Measurements from ENCODE around the gene CARD11.

CARD11 gene

DNA sequence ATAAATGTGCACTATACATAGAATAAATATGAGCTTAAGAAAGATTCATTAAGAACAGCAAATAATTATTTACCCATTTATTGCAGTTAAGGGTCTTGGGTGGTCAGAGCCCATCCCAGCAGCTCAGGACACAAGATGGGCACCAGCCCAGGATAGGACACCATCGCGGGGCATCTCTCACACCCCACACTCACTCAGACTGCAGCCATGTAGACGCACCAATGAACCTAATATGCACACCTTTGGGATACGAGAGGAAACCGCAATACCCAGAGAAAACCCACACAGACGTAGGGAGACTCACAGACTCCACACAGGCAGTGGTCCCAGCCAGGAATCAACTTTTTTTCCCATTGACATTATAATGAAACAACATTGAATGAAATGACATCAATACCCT is 36.0 kb downstream of the CARD11 start:
- Histone ChIP-seq H2BK15ac (replicated peaks; ENCODE audit: low read depth) (no peak overlapping the region), H3K4me2 (ENCODE audit: low read length) (no peak overlapping the region)
- WGBS (ENCODE audit: extremely low coverage, insufficient coverage, low lambda C conversion rate), result no CpG with 5 or more reads among the region's 6 CpGs

DNA sequence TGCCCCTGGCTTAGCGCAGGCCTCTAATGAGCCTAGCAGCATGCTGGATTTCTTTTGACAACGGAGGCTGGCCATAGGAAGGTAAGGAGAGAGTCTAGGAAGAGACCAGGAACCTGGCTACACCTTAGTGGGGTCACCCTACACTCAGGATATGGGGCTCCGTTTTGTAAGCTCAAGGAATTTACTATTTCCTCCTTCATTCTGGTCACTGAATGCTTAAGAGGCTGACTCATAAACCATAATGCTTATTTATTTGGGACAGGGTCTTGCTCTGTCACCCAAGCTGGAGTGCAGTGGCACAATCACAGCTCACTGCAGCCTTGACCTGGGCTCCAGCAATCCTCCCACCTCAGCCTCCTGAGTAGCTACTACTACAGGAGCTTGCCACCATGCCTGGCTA is 38.4 kb downstream of the CARD11 start:
- H3K79me2 ChIP-seq (ENCODE audit: control insufficient read depth, insufficient read depth, low read length), result no peaks in the 10 kb centered on the region
- H3K27me3 ChIP-seq (ENCODE audit: insufficient read depth, low read length, poor library complexity), result no peaks in the 10 kb centered on the region
- H3K18ac ChIP-seq (ENCODE audit: low read length), result no peak overlapping the region
- H2BK120ac ChIP-seq (ENCODE audit: low read depth, low read length), result no peak overlapping the region
- H3K4me1 ChIP-seq (ENCODE audit: control insufficient read depth, low read depth, low read length), result no peaks in the 10 kb centered on the region
- no peak overlapping the region for H2AK5ac ChIP-seq (ENCODE audit: low read length)
- no peak overlapping the region for H3K27ac ChIP-seq (ENCODE audit: low read depth, low read length)
- no peak overlapping the region for H3K23ac ChIP-seq (ENCODE audit: low read length)
- H3K4ac ChIP-seq (ENCODE audit: low read depth, low read length), result no peak overlapping the region
- WGBS (ENCODE audit: extremely low coverage, insufficient coverage, low lambda C conversion rate), result no CpG with 5 or more reads among the region's 3 CpGs
- no peaks in the 10 kb centered on the region for H3K36me3 ChIP-seq (ENCODE audit: control insufficient read depth, insufficient read depth, low read length)
- no peak overlapping the region for H3K56ac ChIP-seq (ENCODE audit: low read length)
- H4K8ac ChIP-seq (ENCODE audit: low read depth, low read length), result no peak overlapping the region
- no peak overlapping the region for H3K4me2 ChIP-seq (ENCODE audit: low read length)
- H3K79me1 ChIP-seq (ENCODE audit: low read length), result peaks cover 1% of the 10 kb centered on the region
- no peak overlapping the region for H2BK15ac ChIP-seq (replicated peaks; ENCODE audit: low read depth)
- DNase-seq, result no peak
- no peak overlapping the region for H2BK5ac ChIP-seq (ENCODE audit: low read length)
- no peak overlapping the region for H3K9ac ChIP-seq (ENCODE audit: low read length)
- no peak overlapping the region for H4K5ac ChIP-seq (ENCODE audit: low read length)
- H3K4me3 ChIP-seq (ENCODE audit: low read length), result no peak overlapping the region

More for the DNA sequence above, 36.0 kb downstream of the CARD11 start:
- DNase-seq, result no peak
- Histone ChIP-seq H3K23ac (ENCODE audit: low read length) (no peak overlapping the region), H3K4me3 (ENCODE audit: low read length) (no peak overlapping the region), H3K27ac (ENCODE audit: low read depth, low read length) (no peak overlapping the region), H2BK120ac (ENCODE audit: low read depth, low read length) (no peak overlapping the region), H2BK5ac (ENCODE audit: low read length) (no peak overlapping the region), H3K36me3 (ENCODE audit: control insufficient read depth, insufficient read depth, low read length) (no peaks in the 10 kb centered on the region), H4K5ac (ENCODE audit: low read length) (no peak overlapping the region), H3K9ac (ENCODE audit: low read length) (no peak overlapping the region), H4K8ac (ENCODE audit: low read depth, low read length) (no peak overlapping the region), H3K4me1 (ENCODE audit: control insufficient read depth, low read depth, low read length) (no peaks in the 10 kb centered on the region), H3K56ac (ENCODE audit: low read length) (no peak overlapping the region), H3K4ac (ENCODE audit: low read depth, low read length) (no peak overlapping the region), H2AK5ac (ENCODE audit: low read length) (no peak overlapping the region), H3K79me1 (ENCODE audit: low read length) (peaks cover 1% of the 10 kb centered on the region), H3K27me3 (ENCODE audit: insufficient read depth, low read length, poor library complexity) (no peaks in the 10 kb centered on the region), H3K79me2 (ENCODE audit: control insufficient read depth, insufficient read depth, low read length) (no peaks in the 10 kb centered on the region), H3K18ac (ENCODE audit: low read length) (no peak overlapping the region)

DNA sequence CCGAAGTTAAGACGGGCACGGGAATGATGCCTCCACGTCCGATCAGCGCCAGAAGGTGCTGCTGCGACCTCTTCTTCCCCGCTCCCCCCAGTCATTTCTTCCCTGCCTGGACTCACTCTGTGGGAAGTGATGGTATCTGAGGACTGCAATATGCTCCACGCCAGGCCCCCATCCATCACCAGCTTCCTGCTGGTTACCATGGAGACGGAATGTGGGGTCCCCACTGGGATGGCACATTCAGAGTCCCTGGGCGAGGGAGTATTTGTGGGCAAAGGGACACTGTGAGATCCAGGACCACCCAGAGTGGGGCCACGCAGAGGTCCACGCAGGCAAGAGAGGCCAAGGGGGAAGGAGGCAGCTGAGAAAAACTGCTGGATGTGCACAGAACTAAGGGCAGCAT is 39.7 kb downstream of the CARD11 start:
- no peak overlapping the region for H3K27ac ChIP-seq (ENCODE audit: low read depth, low read length)
- H2BK5ac ChIP-seq (ENCODE audit: low read length), result no peak overlapping the region
- H4K5ac ChIP-seq (ENCODE audit: low read length), result no peak overlapping the region
- H3K79me2 ChIP-seq (ENCODE audit: control insufficient read depth, insufficient read depth, low read length), result no peaks in the 10 kb centered on the region
- H2BK120ac ChIP-seq (ENCODE audit: low read depth, low read length), result no peak overlapping the region
- no peaks in the 10 kb centered on the region for H3K36me3 ChIP-seq (ENCODE audit: control insufficient read depth, insufficient read depth, low read length)
- no peaks in the 10 kb centered on the region for H3K4me1 ChIP-seq (ENCODE audit: control insufficient read depth, low read depth, low read length)
- H2AK5ac ChIP-seq (ENCODE audit: low read length), result no peak overlapping the region
- H3K56ac ChIP-seq (ENCODE audit: low read length), result no peak overlapping the region
- no peak overlapping the region for H3K4ac ChIP-seq (ENCODE audit: low read depth, low read length)
- H3K18ac ChIP-seq (ENCODE audit: low read length), result no peak overlapping the region
- H3K4me2 ChIP-seq (ENCODE audit: low read length), result no peak overlapping the region
- H3K79me1 ChIP-seq (ENCODE audit: low read length), result no peaks in the 10 kb centered on the region
- no peak overlapping the region for H4K8ac ChIP-seq (ENCODE audit: low read depth, low read length)
- DNase-seq, result no peak
- no peak overlapping the region for H3K23ac ChIP-seq (ENCODE audit: low read length)
- H2BK15ac ChIP-seq (replicated peaks; ENCODE audit: low read depth), result no peak overlapping the region
- no peak overlapping the region for H3K9ac ChIP-seq (ENCODE audit: low read length)
- H3K27me3 ChIP-seq (ENCODE audit: insufficient read depth, low read length, poor library complexity), result no peaks in the 10 kb centered on the region
- WGBS (ENCODE audit: extremely low coverage, insufficient coverage, low lambda C conversion rate), result no CpG with 5 or more reads among the region's 13 CpGs
- no peak overlapping the region for H3K4me3 ChIP-seq (ENCODE audit: low read length)

DNA sequence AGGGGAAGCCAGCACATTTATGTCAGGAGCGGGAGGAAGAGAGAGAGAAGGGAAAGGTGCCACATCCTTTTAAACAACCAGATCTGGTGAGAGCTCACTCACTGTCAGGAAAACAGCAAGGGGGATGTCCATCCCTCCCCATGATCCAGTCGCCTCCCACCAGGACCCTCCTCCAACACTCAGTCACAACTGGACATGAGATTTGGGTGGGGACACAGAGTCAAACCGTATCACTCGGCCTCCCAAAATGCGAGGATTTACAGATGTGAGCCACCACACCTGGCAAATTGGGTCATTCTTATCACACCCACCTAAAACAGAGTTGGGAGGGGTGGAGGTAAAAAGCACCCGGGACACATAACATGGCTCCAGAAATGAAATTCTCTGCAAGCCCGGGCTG is 41.0 kb downstream of the CARD11 start:
- Histone ChIP-seq H2BK15ac (replicated peaks; ENCODE audit: low read depth) (no peak overlapping the region), H3K4me1 (ENCODE audit: control insufficient read depth, low read depth, low read length) (no peaks in the 10 kb centered on the region), H3K79me1 (ENCODE audit: low read length) (no peaks in the 10 kb centered on the region), H3K4me2 (ENCODE audit: low read length) (no peak overlapping the region), H3K4me3 (ENCODE audit: low read length) (no peak overlapping the region), H3K18ac (ENCODE audit: low read length) (no peak overlapping the region), H3K27me3 (ENCODE audit: insufficient read depth, low read length, poor library complexity) (no peaks in the 10 kb centered on the region), H4K5ac (ENCODE audit: low read length) (no peak overlapping the region), H2BK120ac (ENCODE audit: low read depth, low read length) (no peak overlapping the region), H3K23ac (ENCODE audit: low read length) (no peak overlapping the region), H3K79me2 (ENCODE audit: control insufficient read depth, insufficient read depth, low read length) (no peaks in the 10 kb centered on the region), H4K8ac (ENCODE audit: low read depth, low read length) (no peak overlapping the region), H2AK5ac (ENCODE audit: low read length) (no peak overlapping the region), H3K27ac (ENCODE audit: low read depth, low read length) (no peak overlapping the region), H3K9ac (ENCODE audit: low read length) (no peak overlapping the region), H3K4ac (ENCODE audit: low read depth, low read length) (no peak overlapping the region), H3K56ac (ENCODE audit: low read length) (no peak overlapping the region), H2BK5ac (ENCODE audit: low read length) (no peak overlapping the region), H3K36me3 (ENCODE audit: control insufficient read depth, insufficient read depth, low read length) (no peaks in the 10 kb centered on the region)
- no peak for DNase-seq
- WGBS (ENCODE audit: extremely low coverage, insufficient coverage, low lambda C conversion rate), result no CpG with 5 or more reads among the region's 7 CpGs

DNA sequence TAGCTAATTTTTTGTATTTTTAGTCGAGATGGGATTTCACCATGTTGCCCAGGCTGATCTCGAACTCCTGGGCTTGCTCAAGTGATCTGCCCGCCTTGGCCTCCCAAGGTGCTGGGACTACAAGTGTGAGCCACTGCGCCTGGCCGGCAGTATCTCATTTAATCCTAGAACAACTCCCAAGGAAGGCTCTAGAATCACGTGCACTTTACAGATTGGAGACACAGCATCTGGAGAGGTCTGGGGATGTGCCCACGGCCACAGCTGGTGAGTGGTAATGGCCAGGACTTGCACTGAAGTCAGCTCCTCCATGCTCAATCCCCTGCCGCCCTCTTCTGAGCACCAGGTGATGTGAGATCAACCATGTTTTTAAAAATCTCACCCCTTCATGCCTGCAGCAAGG is 43.1 kb downstream of the CARD11 start:
- Histone ChIP-seq H3K79me2 (ENCODE audit: control insufficient read depth, insufficient read depth, low read length) (no peaks in the 10 kb centered on the region), H3K79me1 (ENCODE audit: low read length) (peaks cover 2% of the 10 kb centered on the region), H2BK5ac (ENCODE audit: low read length) (no peak overlapping the region), H3K23ac (ENCODE audit: low read length) (no peak overlapping the region), H3K4ac (ENCODE audit: low read depth, low read length) (no peak overlapping the region), H3K27ac (ENCODE audit: low read depth, low read length) (no peak overlapping the region), H2AK5ac (ENCODE audit: low read length) (no peak overlapping the region), H3K36me3 (ENCODE audit: control insufficient read depth, insufficient read depth, low read length) (no peaks in the 10 kb centered on the region), H2BK15ac (replicated peaks; ENCODE audit: low read depth) (no peak overlapping the region), H3K9ac (ENCODE audit: low read length) (no peak overlapping the region), H3K4me1 (ENCODE audit: control insufficient read depth, low read depth, low read length) (no peaks in the 10 kb centered on the region), H3K4me2 (ENCODE audit: low read length) (no peak overlapping the region), H3K18ac (ENCODE audit: low read length) (no peak overlapping the region), H3K4me3 (ENCODE audit: low read length) (no peak overlapping the region), H4K5ac (ENCODE audit: low read length) (no peak overlapping the region), H3K56ac (ENCODE audit: low read length) (no peak overlapping the region), H2BK120ac (ENCODE audit: low read depth, low read length) (no peak overlapping the region), H3K27me3 (ENCODE audit: insufficient read depth, low read length, poor library complexity) (no peaks in the 10 kb centered on the region), H4K8ac (ENCODE audit: low read depth, low read length) (no peak overlapping the region)
- DNase-seq, result no peak
- WGBS (ENCODE audit: extremely low coverage, insufficient coverage, low lambda C conversion rate), result no CpG with 5 or more reads among the region's 8 CpGs

DNA sequence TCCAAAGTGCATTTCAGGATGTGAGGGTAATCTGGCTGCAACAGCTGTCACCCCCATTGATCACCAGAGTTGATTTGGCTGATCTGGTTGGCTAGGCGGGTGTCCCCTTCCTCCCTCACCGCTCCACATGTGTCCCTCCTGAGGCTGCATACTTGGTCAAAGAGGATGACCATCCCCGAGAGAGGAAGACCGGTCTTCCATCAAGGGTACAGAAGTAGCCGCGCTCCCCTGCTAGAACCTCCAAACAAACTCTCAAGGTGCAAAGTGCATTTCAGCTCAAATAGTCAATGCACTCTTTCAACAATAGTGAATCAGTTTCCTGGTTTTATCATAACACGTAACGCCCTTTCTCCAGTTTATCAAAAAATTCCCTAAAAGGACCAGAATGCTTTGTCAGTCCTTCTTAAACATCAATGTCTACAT is 44.6 kb downstream of the CARD11 start:
- Histone ChIP-seq H3K23ac (ENCODE audit: low read length) (no peak overlapping the region), H3K9ac (ENCODE audit: low read length) (no peak overlapping the region), H2BK15ac (replicated peaks; ENCODE audit: low read depth) (no peak overlapping the region), H2BK120ac (ENCODE audit: low read depth, low read length) (no peak overlapping the region), H3K56ac (ENCODE audit: low read length) (peak overlapping the region; percentile 7), H2BK5ac (ENCODE audit: low read length) (no peak overlapping the region), H3K79me2 (ENCODE audit: control insufficient read depth, insufficient read depth, low read length) (no peaks in the 10 kb centered on the region), H3K79me1 (ENCODE audit: low read length) (peaks cover 2% of the 10 kb centered on the region), H3K27ac (ENCODE audit: low read depth, low read length) (no peak overlapping the region), H2AK5ac (ENCODE audit: low read length) (no peak overlapping the region), H4K5ac (ENCODE audit: low read length) (no peak overlapping the region), H3K4me3 (ENCODE audit: low read length) (no peak overlapping the region), H3K4me2 (ENCODE audit: low read length) (no peak overlapping the region), H3K18ac (ENCODE audit: low read length) (no peak overlapping the region), H4K8ac (ENCODE audit: low read depth, low read length) (no peak overlapping the region), H3K4me1 (ENCODE audit: control insufficient read depth, low read depth, low read length) (no peaks in the 10 kb centered on the region), H3K4ac (ENCODE audit: low read depth, low read length) (no peak overlapping the region), H3K27me3 (ENCODE audit: insufficient read depth, low read length, poor library complexity) (no peaks in the 10 kb centered on the region), H3K36me3 (ENCODE audit: control insufficient read depth, insufficient read depth, low read length) (no peaks in the 10 kb centered on the region)
- WGBS (ENCODE audit: extremely low coverage, insufficient coverage, low lambda C conversion rate), result no CpG with 5 or more reads among the region's 8 CpGs
- DNase-seq, result no peak
